Endothelial cell of umbilical vein (primary cell): ENCODE measurements around the gene PRRC2A. TPM values are rescaled to one million over a fixed set of nuclear protein-coding genes. Genes with fewer than 3 reads are reported as not detected.

Experiments
- BruUV-seq: library from RNA; stranded (reverse); fragments of 400-500 nt; replicated peaks from 2 replicates; lab custom pipeline; 2021; lab: Mats Ljungman, UMichigan
- CTCF ChIA-PET: fragments of 300-600, 350-600 bp; sonication (Branson Sonifier 250); formaldehyde crosslinking; loops from one replicate; lab custom pipeline; 2021; ENCODE audit warnings: antibody characterized with exemption, inconsistent platforms; lab: Charles Lee
- POLR2A ChIA-PET: fragments of 300-600, 350-600 bp; sonication (Branson Sonifier 250); formaldehyde crosslinking; loops from one replicate; lab custom pipeline; 2021; ENCODE audit warnings: antibody characterized with exemption, inconsistent platforms; lab: Charles Lee
- DNase-seq: peaks from one replicate; pipeline ENCODE4 v3.0.0-alpha.2; 2011; ENCODE audit warnings: low read depth, low spot score
- FAIRE-seq: peaks from 2 replicates; lab custom pipeline; 2011; peaks lifted over from hg19 to GRCh38; lab: Jason Lieb, UNC
- H2AFZ ChIP-seq: 2 replicates; pipeline ENCODE4 v1.6.0; 2012; ENCODE audit warnings: low read depth, low read length, control low read depth, inconsistent platforms
- H3K27ac ChIP-seq: 2 replicates; pipeline ENCODE4 v1.5.1; 2011; ENCODE audit warnings: low read depth, mild to moderate bottlenecking, control low read depth, low read length, moderate library complexity; ENCODE audit not compliant: insufficient read depth
- H3K27me3 ChIP-seq, 2 experiments: 2 replicates each; pipeline versions ENCODE4 v1.6.0 to v1.6.1; 2011; ENCODE audit warnings: low read length in 2 of 2, mixed read lengths in 1 of 2; ENCODE audit not compliant: control insufficient read depth in 2 of 2, insufficient read depth in 2 of 2
- H3K36me3 ChIP-seq, 2 experiments: 2 replicates in 1 of 2; 3 replicates in 1 of 2; pipeline ENCODE4 v1.5.1; 2011; ENCODE audit warnings: low read length in 2 of 2, mild to moderate bottlenecking in 1 of 2, moderate library complexity in 1 of 2; ENCODE audit not compliant: control insufficient read depth in 2 of 2, insufficient read depth in 2 of 2; ENCODE audit errors: extremely low read depth in 1 of 2
- H3K4me1 ChIP-seq: 3 replicates; pipeline ENCODE4 v1.5.1; 2011; ENCODE audit warnings: mild to moderate bottlenecking, low read length; ENCODE audit not compliant: control insufficient read depth, insufficient read depth; ENCODE audit errors: extremely low read depth
- H3K4me2 ChIP-seq: 2 replicates; pipeline ENCODE4 v1.6.1; 2011; ENCODE audit warnings: low read length, control low read depth, mixed read lengths; ENCODE audit not compliant: insufficient read depth
- H3K4me3 ChIP-seq, 3 experiments: fragments of 200-600 bp in 1 of 3; sonication (generic), shearing (Covaris generic) in 1 of 3; replicated peaks in 1 of 3; 2 replicates each; pipeline ENCODE4 v1.5.1; 2011 to 2016; ENCODE audit warnings: control low read depth in 3 of 3, low read length in 3 of 3, mild to moderate bottlenecking in 2 of 3, inconsistent platforms in 1 of 3, low read depth in 1 of 3, moderate library complexity in 1 of 3; ENCODE audit not compliant: insufficient read depth in 1 of 3
- H3K79me2 ChIP-seq: 2 replicates; pipeline ENCODE4 v1.6.0; 2012; ENCODE audit warnings: low read length, inconsistent platforms; ENCODE audit not compliant: control insufficient read depth, insufficient read depth
- H3K9ac ChIP-seq: replicated peaks from 2 replicates; pipeline ENCODE3; 2011; ENCODE audit warnings: low read length, control low read depth; ENCODE audit not compliant: insufficient read depth; ENCODE audit errors: extremely low read depth
- H3K9me1 ChIP-seq: replicated peaks from 3 replicates; pipeline ENCODE4 v1.6.0; 2011; ENCODE audit warnings: mild to moderate bottlenecking, low read length; ENCODE audit not compliant: control insufficient read depth, insufficient read depth; ENCODE audit errors: extremely low read depth
- H3K9me3 ChIP-seq: replicated peaks from 2 replicates; pipeline ENCODE4 v1.5.1; 2012; ENCODE audit warnings: low read length, inconsistent platforms; ENCODE audit not compliant: control insufficient read depth, insufficient read depth
- H4K20me1 ChIP-seq: replicated peaks from 2 replicates; pipeline ENCODE3; 2011; ENCODE audit warnings: mild to moderate bottlenecking, low read length; ENCODE audit not compliant: control insufficient read depth, insufficient read depth; ENCODE audit errors: extremely low read depth
- EZH2 ChIP-seq: IDR thresholded peaks from 2 replicates; pipeline ENCODE4 v1.6.1; 2012; ENCODE audit warnings: borderline replicate concordance, low read depth, mild to moderate bottlenecking, moderate library complexity, low read length, inconsistent platforms; ENCODE audit not compliant: severe bottlenecking
- FOS ChIP-seq: IDR thresholded peaks from 2 replicates; pipeline ENCODE4 v1.6.1; 2011; ENCODE audit warnings: mild to moderate bottlenecking, low read length, moderate library complexity, borderline replicate concordance; ENCODE audit not compliant: insufficient read depth
- GATA2 ChIP-seq: IDR thresholded peaks from 2 replicates; pipeline ENCODE4 v1.7.0; 2011; ENCODE audit warnings: low read depth, mild to moderate bottlenecking, moderate library complexity, mixed read lengths, low read length; ENCODE audit not compliant: insufficient read length, insufficient read depth
- JUN ChIP-seq: IDR thresholded peaks from 2 replicates; pipeline ENCODE4 v1.6.1; 2011; ENCODE audit warnings: borderline replicate concordance, low read depth; ENCODE audit not compliant: insufficient read length, insufficient read depth
- MYC ChIP-seq: IDR thresholded peaks from one replicate; pipeline ENCODE4 v1.6.1; 2011; ENCODE audit warnings: mild to moderate bottlenecking, low read depth, low read length
- POLR2A ChIP-seq: IDR thresholded peaks from 2 replicates; pipeline ENCODE4 v1.6.1; 2012; ENCODE audit warnings: low read depth, mild to moderate bottlenecking, control low read depth, low read length
- POLR2AphosphoS5 ChIP-seq: IDR thresholded peaks from 2 replicates; pipeline ENCODE4 v1.6.1; 2012; ENCODE audit warnings: low read depth, mild to moderate bottlenecking, control low read depth, low read length, moderate library complexity; ENCODE audit not compliant: insufficient read depth
- dilution Hi-C: fragments of 300-500 bp; cut with MboI; formaldehyde crosslinking; loops from one replicate; pipeline ENCODE4 v1.15.0; 2019; ENCODE audit warnings: low sequenced_read_pairs; ENCODE audit not compliant: extremely low pct_ligation_motif_present
- intact Hi-C: fragments of 100-400 bp; cut with micrococcal nuclease; formaldehyde crosslinking; loops from one replicate; pipeline ENCODE4 v1.10.0; 2022
- polyA plus RNA-seq, 4 experiments: library from polyadenylated mRNA; depleted of rRNA in 3 of 4; stranded (reverse) in 3 of 4; unstranded in 1 of 4; fragments of >200 nt; gene quantifications; 2 replicates each; pipeline versions ENCODE4 v1.2.1 to v1.2.3, GENCODE V29; 2011 to 2012; ENCODE audit warnings: missing spikeins in 1 of 4
- total RNA-seq: library from RNA; stranded (reverse); gene quantifications from 2 replicates; pipeline ENCODE4 v1.2.3, GENCODE V29; 2021
- TF ChIP-seq, protein P1 (sequence below): IDR thresholded peaks from 2 replicates; pipeline ENCODE4 v1.6.1; 2011; ENCODE audit not compliant: insufficient read depth, insufficient read length
- TF ChIP-seq, protein P2 (sequence below), 2 donors: IDR thresholded peaks; 1 replicate in 1 of 2; 2 replicates in 1 of 2; pipeline ENCODE4 v1.5.1; 2011; ENCODE audit warnings: low read length in 2 of 2, mild to moderate bottlenecking in 2 of 2, moderate library complexity in 2 of 2, control low read depth in 1 of 2, inconsistent platforms in 1 of 2, low read depth in 1 of 2; ENCODE audit not compliant: insufficient read depth in 1 of 2; ENCODE audit errors: extremely low read depth in 1 of 2

PRRC2A gene
- total and polyA plus RNA-seq, 2 donors (not counting 3 experiments of a cell fraction or from before 2014, with no cell fraction given) = 88.4 to 229 TPM

DNA sequence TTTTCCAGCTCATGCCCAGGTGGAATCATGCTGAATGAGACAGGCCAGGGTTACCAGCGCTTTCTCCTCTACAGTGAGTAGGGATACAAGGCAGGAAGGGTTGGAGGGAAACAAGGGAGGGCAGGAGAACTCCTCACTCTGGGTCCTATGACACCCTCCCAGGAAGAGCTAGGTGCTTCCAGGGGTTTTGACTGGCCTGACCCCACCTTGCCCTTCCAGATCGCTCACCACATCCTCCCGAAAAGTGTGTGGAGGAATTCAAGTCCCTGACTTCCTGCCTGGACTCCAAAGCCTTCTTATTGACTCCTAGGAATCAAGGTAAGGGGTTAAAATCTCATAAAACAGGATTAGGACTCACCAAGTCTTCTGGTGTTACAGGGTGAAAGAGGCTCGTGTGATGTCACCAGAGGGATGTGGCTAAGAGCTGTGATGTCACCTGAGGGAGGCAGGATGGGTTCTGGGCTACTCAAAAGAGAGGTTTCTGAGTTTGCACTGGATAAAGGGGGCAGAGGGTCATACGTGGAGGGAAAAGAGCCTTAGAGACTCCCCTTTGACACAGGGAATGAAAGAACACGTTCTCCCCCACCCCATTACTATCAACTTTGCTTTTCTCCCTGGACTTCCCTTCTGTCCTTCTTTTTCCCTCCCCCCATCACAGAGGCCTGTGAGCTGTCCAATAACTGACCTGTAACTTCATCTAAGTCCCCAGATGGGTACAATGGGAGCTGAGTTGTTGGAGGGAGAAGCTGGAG lies 37.1 kb downstream of the PRRC2A start:
- Histone ChIP-seq H3K9ac (no peak overlapping the region), H3K4me1 (peaks cover 33% of the 10 kb centered on the region), H4K20me1 (no peaks in the 10 kb centered on the region), H3K79me2 (peaks cover 22% of the 10 kb centered on the region), H3K27ac (no peak overlapping the region), H3K27me3 (no peaks in the 10 kb centered on the region), H3K36me3 (peaks cover 3 to 4% of the 10 kb centered on the region in 2 experiments), H2AFZ (no peak overlapping the region), H3K4me2 (no peak overlapping the region), H3K9me3 (no peaks in the 10 kb centered on the region), H3K4me3 (no peak overlapping the region), H3K9me1 (no peaks in the 10 kb centered on the region)
- TF ChIP-seq POLR2A = no peak
- TF ChIP-seq JUN = no peak
- TF ChIP-seq, protein P1, sequence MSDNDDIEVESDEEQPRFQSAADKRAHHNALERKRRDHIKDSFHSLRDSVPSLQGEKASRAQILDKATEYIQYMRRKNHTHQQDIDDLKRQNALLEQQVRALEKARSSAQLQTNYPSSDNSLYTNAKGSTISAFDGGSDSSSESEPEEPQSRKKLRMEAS = no peak
- TF ChIP-seq FOS = no peak
- no peak for TF ChIP-seq POLR2AphosphoS5
- TF ChIP-seq, protein P2, sequence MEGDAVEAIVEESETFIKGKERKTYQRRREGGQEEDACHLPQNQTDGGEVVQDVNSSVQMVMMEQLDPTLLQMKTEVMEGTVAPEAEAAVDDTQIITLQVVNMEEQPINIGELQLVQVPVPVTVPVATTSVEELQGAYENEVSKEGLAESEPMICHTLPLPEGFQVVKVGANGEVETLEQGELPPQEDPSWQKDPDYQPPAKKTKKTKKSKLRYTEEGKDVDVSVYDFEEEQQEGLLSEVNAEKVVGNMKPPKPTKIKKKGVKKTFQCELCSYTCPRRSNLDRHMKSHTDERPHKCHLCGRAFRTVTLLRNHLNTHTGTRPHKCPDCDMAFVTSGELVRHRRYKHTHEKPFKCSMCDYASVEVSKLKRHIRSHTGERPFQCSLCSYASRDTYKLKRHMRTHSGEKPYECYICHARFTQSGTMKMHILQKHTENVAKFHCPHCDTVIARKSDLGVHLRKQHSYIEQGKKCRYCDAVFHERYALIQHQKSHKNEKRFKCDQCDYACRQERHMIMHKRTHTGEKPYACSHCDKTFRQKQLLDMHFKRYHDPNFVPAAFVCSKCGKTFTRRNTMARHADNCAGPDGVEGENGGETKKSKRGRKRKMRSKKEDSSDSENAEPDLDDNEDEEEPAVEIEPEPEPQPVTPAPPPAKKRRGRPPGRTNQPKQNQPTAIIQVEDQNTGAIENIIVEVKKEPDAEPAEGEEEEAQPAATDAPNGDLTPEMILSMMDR (IDR thresholded peaks at IDR 0.05; ENCODE audit: extremely low read depth in 1 of 2, insufficient read depth in 1 of 2, low read depth in 1 of 2, low read length in 2 of 2) = no peak
- TF ChIP-seq GATA2 = no peak
- TF ChIP-seq MYC = no peak
- no peak for TF ChIP-seq EZH2
- POLR2A ChIA-PET = interaction anchor here (0.7 kb wide), 1 partner anchor 519 kb away, joined by 3 read pairs; no protein-coding TSS in a partner anchor
- FAIRE-seq (no peak), DNase-seq (no peak)
- CTCF ChIA-PET = interaction anchor here (0.6 kb wide), 1 partner anchor 106 kb away, joined by 3 read pairs; no protein-coding TSS in a partner anchor
- intact Hi-C loops = no loop called here
- dilution Hi-C loops = no loop called here
- BruUV-seq = no TSS peak
